Nephron progenitor cell (in vitro differentiated cells): ENCODE measurements around the gene HBG1.

ENCODE experiments used
- DNase-seq: peaks from one replicate; pipeline ENCODE4 v3.0.0; 2021
- H3K27ac Mint-ChIP-seq: 2 replicates; pipeline ENCODE4 v1.8.0; 2021; ENCODE audit warnings: mild to moderate bottlenecking, moderate library complexity, mixed read lengths
- H3K27me3 Mint-ChIP-seq: 2 replicates; pipeline ENCODE4 v1.8.0; 2021; ENCODE audit warnings: mild to moderate bottlenecking, low read depth, mixed read lengths; ENCODE audit not compliant: poor library complexity
- H3K36me3 Mint-ChIP-seq: 2 replicates; pipeline ENCODE4 v1.8.0; 2021; ENCODE audit warnings: low read depth, mixed read lengths
- H3K4me1 Mint-ChIP-seq: 2 replicates; pipeline ENCODE4 v1.8.0; 2021; ENCODE audit warnings: mixed read lengths
- H3K4me3 Mint-ChIP-seq: 2 replicates; pipeline ENCODE4 v1.8.0; 2021; ENCODE audit warnings: mild to moderate bottlenecking, moderate library complexity, mixed read lengths
- H3K9me3 Mint-ChIP-seq: 2 replicates; pipeline ENCODE4 v1.8.0; 2021; ENCODE audit warnings: mild to moderate bottlenecking, moderate library complexity, mixed read lengths
- TF ChIP-seq, protein P1 (sequence below): fragments of 200-600 bp; sonication (generic); IDR thresholded peaks from 2 replicates; pipeline ENCODE4 v1.5.0; 2021; ENCODE audit warnings: antibody characterized with exemption

The HBG1 gene

DNA sequence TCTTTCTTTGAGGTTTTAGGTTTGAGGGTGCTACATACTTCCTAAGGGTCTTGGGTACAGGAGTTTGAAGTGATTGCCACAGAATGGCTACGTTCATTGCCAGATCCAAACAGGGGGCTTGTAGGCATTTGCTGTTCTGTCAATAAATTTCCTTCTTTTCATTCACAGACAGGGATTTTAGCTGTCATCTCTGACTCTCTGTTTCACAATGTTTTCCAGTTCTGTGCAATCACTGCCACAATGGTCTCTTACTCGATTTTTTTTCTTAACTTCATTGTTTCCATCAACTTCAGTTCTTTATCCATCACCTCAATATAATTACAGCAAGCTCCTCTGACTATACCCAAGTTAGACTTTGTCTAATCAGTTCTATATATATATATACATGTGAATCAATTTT lies 9.2 kb downstream of the HBG1 start:
- no peak for DNase-seq
- TF ChIP-seq, protein P1, sequence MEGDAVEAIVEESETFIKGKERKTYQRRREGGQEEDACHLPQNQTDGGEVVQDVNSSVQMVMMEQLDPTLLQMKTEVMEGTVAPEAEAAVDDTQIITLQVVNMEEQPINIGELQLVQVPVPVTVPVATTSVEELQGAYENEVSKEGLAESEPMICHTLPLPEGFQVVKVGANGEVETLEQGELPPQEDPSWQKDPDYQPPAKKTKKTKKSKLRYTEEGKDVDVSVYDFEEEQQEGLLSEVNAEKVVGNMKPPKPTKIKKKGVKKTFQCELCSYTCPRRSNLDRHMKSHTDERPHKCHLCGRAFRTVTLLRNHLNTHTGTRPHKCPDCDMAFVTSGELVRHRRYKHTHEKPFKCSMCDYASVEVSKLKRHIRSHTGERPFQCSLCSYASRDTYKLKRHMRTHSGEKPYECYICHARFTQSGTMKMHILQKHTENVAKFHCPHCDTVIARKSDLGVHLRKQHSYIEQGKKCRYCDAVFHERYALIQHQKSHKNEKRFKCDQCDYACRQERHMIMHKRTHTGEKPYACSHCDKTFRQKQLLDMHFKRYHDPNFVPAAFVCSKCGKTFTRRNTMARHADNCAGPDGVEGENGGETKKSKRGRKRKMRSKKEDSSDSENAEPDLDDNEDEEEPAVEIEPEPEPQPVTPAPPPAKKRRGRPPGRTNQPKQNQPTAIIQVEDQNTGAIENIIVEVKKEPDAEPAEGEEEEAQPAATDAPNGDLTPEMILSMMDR = no peak
- H3K36me3 Mint-ChIP-seq = no peaks in the 10 kb centered on the region
- no peak overlapping the region for H3K4me3 Mint-ChIP-seq
- no peaks in the 10 kb centered on the region for H3K9me3 Mint-ChIP-seq
- H3K27ac Mint-ChIP-seq = no peak overlapping the region
- H3K4me1 Mint-ChIP-seq = no peaks in the 10 kb centered on the region
- peaks cover 11% of the 10 kb centered on the region for H3K27me3 Mint-ChIP-seq

DNA sequence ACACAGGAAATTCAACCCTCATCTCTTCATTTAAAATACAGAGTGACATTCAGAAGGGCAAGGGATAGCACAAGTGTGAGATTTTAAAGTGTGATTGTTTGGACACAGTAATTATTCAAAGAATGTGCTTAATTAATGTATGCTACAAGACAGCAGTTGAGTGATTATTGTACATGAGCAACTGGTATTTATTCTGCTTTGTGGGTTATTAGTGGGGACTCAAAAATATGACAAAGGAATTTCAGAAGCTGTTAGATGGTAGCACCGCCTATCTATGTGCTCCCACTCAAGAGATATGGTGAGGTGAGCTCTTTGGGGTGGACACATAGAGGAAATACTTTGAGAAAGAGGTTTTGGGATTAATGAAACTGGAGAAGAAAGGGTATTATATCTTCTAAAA lies 9.6 kb downstream of the HBG1 start:
- no peaks in the 10 kb centered on the region for H3K4me1 Mint-ChIP-seq
- no peak overlapping the region for H3K27ac Mint-ChIP-seq
- H3K4me3 Mint-ChIP-seq = no peak overlapping the region
- H3K27me3 Mint-ChIP-seq = peaks cover 15% of the 10 kb centered on the region
- DNase-seq = no peak
- no peaks in the 10 kb centered on the region for H3K36me3 Mint-ChIP-seq
- no peaks in the 10 kb centered on the region for H3K9me3 Mint-ChIP-seq
- TF ChIP-seq, protein P1 = no peak

- DNase-seq = no peak
- H3K36me3 Mint-ChIP-seq = no peaks in the 10 kb centered on the region
- TF ChIP-seq, protein P1 = no peak
These were observed 10.6 kb downstream of the HBG1 start for GRCh38 chr11:5239046-5239445.

GRCh38 chr11:5238486-5238885 lies 11.2 kb downstream of the HBG1 start:
- H3K36me3 Mint-ChIP-seq = no peaks in the 10 kb centered on the region
- H3K27me3 Mint-ChIP-seq = peaks cover 18% of the 10 kb centered on the region
- no peak for DNase-seq
- H3K9me3 Mint-ChIP-seq = no peaks in the 10 kb centered on the region
- TF ChIP-seq, protein P1 = no peak
- H3K4me1 Mint-ChIP-seq = no peaks in the 10 kb centered on the region
- H3K4me3 Mint-ChIP-seq = no peak overlapping the region
- no peak overlapping the region for H3K27ac Mint-ChIP-seq

More at GRCh38 chr11:5239046-5239445, 10.6 kb downstream of the HBG1 start:
- Mint-ChIP-seq H3K9me3 (no peaks in the 10 kb centered on the region), H3K4me3 (no peak overlapping the region), H3K27ac (no peak overlapping the region), H3K27me3 (peaks cover 18% of the 10 kb centered on the region), H3K4me1 (no peaks in the 10 kb centered on the region)

DNA sequence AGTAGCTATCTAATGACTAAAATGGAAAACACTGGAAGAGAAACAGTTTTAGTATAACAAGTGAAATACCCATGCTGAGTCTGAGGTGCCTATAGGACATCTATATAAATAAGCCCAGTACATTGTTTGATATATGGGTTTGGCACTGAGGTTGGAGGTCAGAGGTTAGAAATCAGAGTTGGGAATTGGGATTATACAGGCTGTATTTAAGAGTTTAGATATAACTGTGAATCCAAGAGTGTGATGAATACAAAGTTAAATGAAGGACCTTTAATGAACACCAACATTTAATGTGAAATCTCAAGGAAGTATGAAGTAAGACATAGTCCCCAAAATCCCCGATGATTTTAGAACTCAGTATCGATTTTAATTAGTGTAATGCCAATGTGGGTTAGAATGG lies 12.2 kb downstream of the HBG1 start:
- Mint-ChIP-seq H3K4me3 (no peak overlapping the region), H3K27me3 (peaks cover 18% of the 10 kb centered on the region)

More for the DNA sequence above, 12.2 kb downstream of the HBG1 start:
- H3K4me1 Mint-ChIP-seq = no peaks in the 10 kb centered on the region
- H3K36me3 Mint-ChIP-seq = no peaks in the 10 kb centered on the region
- TF ChIP-seq, protein P1 = no peak
- DNase-seq = no peak
- no peak overlapping the region for H3K27ac Mint-ChIP-seq
- no peaks in the 10 kb centered on the region for H3K9me3 Mint-ChIP-seq
